Measurements from ENCODE around the gene ANKRD33B.
A peak's percentile ranks its signal among the peaks of the same experiment; 100 is the strongest.
"Not testable (repeated sequence)": the region's sequence is repeated elsewhere in the genome, so short reads cannot be mapped to it uniquely, and the experiment has no call there.

ANKRD33B gene

DNA sequence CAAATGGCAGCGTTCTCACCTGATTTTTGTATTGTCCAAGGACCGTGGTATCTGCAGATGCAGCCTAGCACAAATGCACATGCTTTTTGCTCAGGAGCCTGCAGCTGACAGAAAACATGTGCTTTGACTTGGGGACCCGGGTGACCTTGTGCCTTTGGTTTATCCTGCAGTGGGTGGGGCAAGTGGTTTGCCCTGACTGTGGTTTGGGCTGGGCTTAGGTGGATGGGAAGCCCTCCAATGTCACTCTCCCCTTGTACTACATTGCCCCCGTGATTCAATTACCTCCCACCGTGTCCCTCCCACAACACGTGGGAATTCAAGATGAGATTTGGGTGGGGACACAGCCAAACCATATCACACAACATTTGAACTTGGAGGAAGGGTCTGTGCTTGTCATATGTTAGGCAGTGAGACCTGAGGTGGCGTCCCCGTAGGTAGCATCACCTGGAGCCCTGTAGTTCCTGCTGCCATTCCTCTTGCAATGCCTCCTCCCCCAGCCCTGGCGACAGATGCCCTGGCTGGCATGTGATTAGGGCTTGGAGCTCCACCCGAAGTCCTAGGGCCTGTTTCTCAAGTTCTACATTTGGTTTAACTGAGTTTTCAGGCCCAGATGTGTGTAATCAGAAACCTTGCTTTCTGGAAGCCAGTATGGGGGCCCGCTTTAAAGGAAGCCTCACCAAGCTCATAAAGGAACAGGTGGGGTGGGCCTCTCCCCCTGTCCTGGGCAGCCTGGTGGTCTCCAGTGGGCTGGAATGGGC is 2.1 kb downstream of the ANKRD33B start:
- Histone ChIP-seq H3K27me3 (ENCODE audit: control insufficient read depth, insufficient read depth, low read length) (peaks cover 15% of the 10 kb centered on the region), H3K27ac (ENCODE audit: low read depth, low read length) (no peak overlapping the region), H3K4me1 (ENCODE audit: control insufficient read depth, insufficient read depth, low read length) (peaks cover 2% of the 10 kb centered on the region), H3K4me3 (ENCODE audit: low read length) (peak overlapping the region; percentile 69), H3K36me3 (ENCODE audit: control insufficient read depth, insufficient read depth, low read length) (no peaks in the 10 kb centered on the region), H3K9ac (ENCODE audit: low read length) (no peak overlapping the region)

DNA sequence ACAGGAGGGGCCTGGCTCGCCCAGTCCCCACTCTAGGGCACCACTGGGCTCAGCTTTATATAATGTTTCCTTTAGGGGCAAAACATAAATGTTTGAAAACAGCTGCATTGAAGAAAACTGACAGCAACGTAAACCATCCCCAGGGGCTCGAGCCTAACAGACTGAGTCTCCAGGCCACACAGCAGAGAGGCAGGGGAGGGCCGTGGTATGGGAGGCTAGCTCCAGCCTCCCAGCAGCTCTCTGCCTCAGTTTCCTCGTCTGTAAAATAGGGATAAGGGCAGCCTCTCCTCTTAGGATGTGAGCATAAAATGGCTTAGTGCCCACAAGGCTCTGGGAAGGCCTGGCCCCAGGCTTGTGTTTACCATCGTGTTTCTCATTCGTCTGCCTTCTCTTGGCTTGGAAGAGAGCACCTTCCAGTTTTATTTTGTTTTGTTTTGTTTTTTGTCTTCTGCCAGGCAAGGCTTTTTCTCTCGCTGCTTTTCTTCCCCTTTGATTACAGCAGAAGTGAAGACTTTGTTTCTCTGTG is 2.7 kb downstream of the ANKRD33B start:
- no peak overlapping the region for H3K9ac ChIP-seq (ENCODE audit: low read length)
- no peaks in the 10 kb centered on the region for H3K36me3 ChIP-seq (ENCODE audit: control insufficient read depth, insufficient read depth, low read length)
- no peak overlapping the region for H3K4me3 ChIP-seq (ENCODE audit: low read length)
- peaks cover 2% of the 10 kb centered on the region for H3K4me1 ChIP-seq (ENCODE audit: control insufficient read depth, insufficient read depth, low read length)
- no peak overlapping the region for H3K27ac ChIP-seq (ENCODE audit: low read depth, low read length)
- H3K27me3 ChIP-seq (ENCODE audit: control insufficient read depth, insufficient read depth, low read length): peaks cover 15% of the 10 kb centered on the region

DNA sequence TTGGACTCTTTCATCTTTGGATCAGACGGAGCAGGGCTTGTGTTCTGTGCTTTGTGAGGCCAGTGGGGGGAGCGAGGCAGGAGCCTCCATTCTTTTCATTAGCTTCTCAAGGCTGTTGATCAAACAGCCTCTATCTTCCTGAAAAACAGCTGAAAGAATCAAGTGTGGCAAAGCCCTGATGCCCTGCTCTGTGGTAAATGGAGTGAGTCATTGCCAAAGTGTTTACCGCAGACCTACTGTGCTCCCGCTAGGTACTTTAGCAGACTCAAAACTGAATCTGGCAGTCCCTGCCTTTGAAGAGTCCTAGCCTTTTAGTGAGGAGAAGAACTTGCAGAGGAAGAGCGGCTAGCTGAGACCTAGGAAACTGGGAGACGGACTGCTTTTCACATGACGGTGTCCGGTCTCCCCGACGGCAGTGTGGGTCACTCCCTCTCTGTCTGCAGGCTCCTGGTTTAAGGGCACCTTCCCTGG is 3.3 kb downstream of the ANKRD33B start:
- peaks cover 15% of the 10 kb centered on the region for H3K27me3 ChIP-seq (ENCODE audit: control insufficient read depth, insufficient read depth, low read length)
- H3K4me3 ChIP-seq (ENCODE audit: low read length): no peak overlapping the region
- peaks cover 2% of the 10 kb centered on the region for H3K4me1 ChIP-seq (ENCODE audit: control insufficient read depth, insufficient read depth, low read length)

DNA sequence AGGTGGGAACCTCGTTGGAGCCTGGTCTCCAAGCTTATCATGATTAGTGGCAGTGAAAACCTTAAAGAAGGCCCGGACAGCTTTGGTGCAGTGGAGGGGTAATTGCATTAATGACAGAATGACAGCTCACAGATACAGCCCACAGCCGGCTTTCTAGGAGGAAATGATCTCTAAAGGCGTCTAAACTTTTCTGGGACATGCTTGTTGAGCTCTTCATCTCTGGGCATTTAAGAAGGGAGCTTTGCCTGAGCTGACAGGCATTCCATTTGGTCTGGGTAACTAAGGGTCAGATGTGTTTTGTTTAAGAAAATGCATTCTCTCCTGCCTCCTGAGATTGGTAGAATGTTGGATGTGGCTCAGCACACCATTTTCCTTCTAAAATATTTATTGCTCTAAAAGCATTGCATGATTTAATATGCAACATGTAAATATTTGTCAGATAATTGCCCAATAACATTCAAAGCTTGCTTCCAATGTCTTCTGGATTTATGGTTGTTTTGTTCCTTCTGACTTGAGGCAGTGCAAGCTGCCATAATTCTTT is 4.0 kb downstream of the ANKRD33B start:
- H3K4me3 ChIP-seq (ENCODE audit: low read length): no peak overlapping the region

More for the DNA sequence above, 3.3 kb downstream of the ANKRD33B start:
- Histone ChIP-seq H3K36me3 (ENCODE audit: control insufficient read depth, insufficient read depth, low read length) (no peaks in the 10 kb centered on the region), H3K9ac (ENCODE audit: low read length) (no peak overlapping the region), H3K27ac (ENCODE audit: low read depth, low read length) (no peak overlapping the region)

DNA sequence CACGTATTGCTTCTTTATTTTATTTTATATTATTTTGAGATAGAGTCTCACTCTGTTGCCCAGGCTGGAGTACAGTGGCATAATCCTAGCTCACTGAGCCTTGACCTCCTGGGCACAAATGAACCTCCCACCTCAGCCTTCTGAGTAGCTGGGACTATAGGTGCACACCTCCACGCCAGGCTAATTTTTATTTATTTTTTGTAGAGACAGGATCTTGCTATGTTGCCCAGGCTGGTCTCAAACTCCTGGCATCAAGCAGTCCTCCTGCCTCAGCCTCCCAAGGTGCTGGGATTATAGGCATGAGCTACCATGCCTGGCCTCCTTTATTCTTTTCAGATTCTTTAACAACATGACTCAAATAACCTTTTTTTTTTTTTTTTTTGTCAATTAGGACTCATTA is 6.7 kb downstream of the ANKRD33B start:
- H3K36me3 ChIP-seq (ENCODE audit: control insufficient read depth, insufficient read depth, low read length); H3K27me3 ChIP-seq (ENCODE audit: control insufficient read depth, insufficient read depth, low read length); H3K27ac ChIP-seq (ENCODE audit: low read depth, low read length); H3K4me1 ChIP-seq (ENCODE audit: control insufficient read depth, insufficient read depth, low read length); H3K9ac ChIP-seq (ENCODE audit: low read length); H3K4me3 ChIP-seq (ENCODE audit: low read length): not testable (repeated sequence)

More for the DNA sequence above, 4.0 kb downstream of the ANKRD33B start:
- Histone ChIP-seq H3K27me3 (ENCODE audit: control insufficient read depth, insufficient read depth, low read length) (peaks cover 12% of the 10 kb centered on the region), H3K27ac (ENCODE audit: low read depth, low read length) (no peak overlapping the region), H3K9ac (ENCODE audit: low read length) (no peak overlapping the region), H3K36me3 (ENCODE audit: control insufficient read depth, insufficient read depth, low read length) (no peaks in the 10 kb centered on the region), H3K4me1 (ENCODE audit: control insufficient read depth, insufficient read depth, low read length) (peaks cover 2% of the 10 kb centered on the region)

DNA sequence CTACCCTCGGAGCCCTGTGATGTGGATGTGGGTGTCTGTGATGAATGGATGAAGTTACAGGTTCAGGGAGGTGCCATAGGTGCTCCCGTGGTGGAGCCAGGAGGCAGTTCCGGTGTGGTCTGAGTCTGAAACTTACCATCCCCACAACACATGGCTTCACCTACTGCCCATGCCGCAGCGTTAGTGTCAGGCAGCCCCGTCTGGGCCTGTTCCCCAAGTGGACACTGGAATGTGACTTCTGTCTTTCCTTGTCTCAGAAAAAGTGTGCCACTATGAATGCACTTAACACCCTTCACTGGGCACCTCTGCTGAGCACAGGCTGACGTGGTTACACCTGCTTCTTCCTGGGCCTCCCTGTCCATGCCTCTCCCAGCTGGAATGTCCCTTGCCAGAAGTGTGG is 8.6 kb downstream of the ANKRD33B start:
- H3K36me3 ChIP-seq (ENCODE audit: control insufficient read depth, insufficient read depth, low read length): no peaks in the 10 kb centered on the region
- H3K4me3 ChIP-seq (ENCODE audit: low read length): no peak overlapping the region
- H3K27ac ChIP-seq (ENCODE audit: low read depth, low read length): no peak overlapping the region
- no peaks in the 10 kb centered on the region for H3K27me3 ChIP-seq (ENCODE audit: control insufficient read depth, insufficient read depth, low read length)
- H3K9ac ChIP-seq (ENCODE audit: low read length): no peak overlapping the region
- H3K4me1 ChIP-seq (ENCODE audit: control insufficient read depth, insufficient read depth, low read length): peaks cover 2% of the 10 kb centered on the region

DNA sequence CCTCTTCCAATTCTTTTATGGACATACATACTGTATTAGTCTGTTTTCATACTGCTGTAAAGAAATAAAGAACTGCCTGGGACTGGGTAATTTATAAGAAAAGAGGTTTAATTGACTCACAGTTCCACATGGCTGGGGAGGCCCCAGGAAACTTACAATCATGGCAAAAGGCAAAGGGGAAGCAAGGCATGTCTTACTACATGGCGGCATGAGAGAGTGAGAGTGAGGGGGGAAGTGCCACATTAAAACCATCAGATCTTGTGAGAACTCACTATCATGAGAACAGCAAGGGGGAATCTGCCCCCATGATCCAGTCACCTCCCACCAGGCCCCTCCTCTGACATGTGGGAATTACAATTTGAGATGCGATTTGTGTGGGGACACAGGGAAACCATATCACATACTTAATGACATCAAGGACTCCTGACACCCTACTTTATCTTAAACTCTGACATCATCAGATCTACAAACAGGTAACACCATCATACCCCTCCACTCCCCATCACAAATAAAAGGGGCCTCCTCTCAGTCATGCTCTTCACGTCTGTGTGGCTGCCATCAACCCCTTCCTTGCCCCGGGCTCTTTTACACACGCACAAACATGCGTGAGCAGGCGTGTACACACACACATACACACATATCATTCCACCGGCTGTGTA is 9.7 kb downstream of the ANKRD33B start:
- H3K36me3 ChIP-seq (ENCODE audit: control insufficient read depth, insufficient read depth, low read length): no peaks in the 10 kb centered on the region
- H3K27ac ChIP-seq (ENCODE audit: low read depth, low read length): no peak overlapping the region
- no peak overlapping the region for H3K4me3 ChIP-seq (ENCODE audit: low read length)
- H3K27me3 ChIP-seq (ENCODE audit: control insufficient read depth, insufficient read depth, low read length): no peaks in the 10 kb centered on the region
- H3K9ac ChIP-seq (ENCODE audit: low read length): no peak overlapping the region
- no peaks in the 10 kb centered on the region for H3K4me1 ChIP-seq (ENCODE audit: control insufficient read depth, insufficient read depth, low read length)

DNA sequence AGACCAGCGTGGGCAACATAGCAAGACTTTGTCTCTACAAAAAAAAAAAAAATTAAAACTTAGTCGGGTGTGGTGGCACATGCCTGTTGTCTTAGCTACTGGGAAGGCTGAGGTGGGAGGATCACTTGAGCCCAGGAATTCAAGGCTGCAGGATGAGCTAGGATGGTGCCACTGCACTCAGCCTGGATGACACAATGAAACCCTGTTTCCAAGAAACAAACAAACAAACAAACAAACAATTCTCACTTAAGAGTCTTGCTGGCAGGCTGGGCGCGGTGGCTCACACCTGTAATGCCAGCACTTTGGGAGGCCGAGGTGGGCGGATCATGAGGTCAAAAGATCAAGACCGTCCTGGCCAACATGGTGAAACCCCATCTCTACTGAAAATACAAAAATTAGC is 11.0 kb downstream of the ANKRD33B start:
- H3K4me1 ChIP-seq (ENCODE audit: control insufficient read depth, insufficient read depth, low read length); H3K4me3 ChIP-seq (ENCODE audit: low read length): not testable (repeated sequence)

DNA sequence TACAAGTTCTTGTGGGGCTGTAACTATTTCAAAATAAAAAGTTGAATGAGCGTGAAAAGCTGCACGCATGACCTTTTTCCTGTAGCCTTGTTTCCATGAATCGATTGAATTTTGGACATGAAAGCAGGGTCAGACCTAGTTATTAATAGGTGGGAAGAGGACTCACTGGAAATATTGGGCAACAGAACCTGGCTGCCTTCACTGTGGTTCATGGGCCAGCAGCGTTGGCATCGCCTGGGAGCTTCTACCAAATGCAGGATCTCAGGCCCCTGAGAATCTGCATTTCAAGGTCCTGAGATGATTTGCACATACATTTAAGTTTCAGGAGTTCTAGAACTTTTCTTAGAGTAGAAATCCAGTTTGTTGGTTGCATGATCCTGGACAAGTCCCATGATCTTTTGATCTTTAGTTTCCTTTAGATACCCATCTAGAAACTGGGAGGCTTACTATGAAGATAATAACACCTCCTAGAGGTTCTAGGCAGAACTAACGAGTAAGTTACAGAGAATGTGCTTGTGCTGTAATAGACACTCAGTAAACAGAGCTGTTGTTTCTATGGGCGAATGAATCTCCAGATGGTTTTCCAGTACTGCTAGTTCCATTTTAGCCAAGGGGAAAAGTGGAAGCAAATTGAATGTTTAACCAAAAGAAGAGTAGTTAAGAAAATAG is 12.4 kb downstream of the ANKRD33B start:
- Histone ChIP-seq H3K36me3 (ENCODE audit: control insufficient read depth, insufficient read depth, low read length) (no peaks in the 10 kb centered on the region), H3K9ac (ENCODE audit: low read length) (no peak overlapping the region), H3K27ac (ENCODE audit: low read depth, low read length) (no peak overlapping the region), H3K27me3 (ENCODE audit: control insufficient read depth, insufficient read depth, low read length) (no peaks in the 10 kb centered on the region), H3K4me1 (ENCODE audit: control insufficient read depth, insufficient read depth, low read length) (no peaks in the 10 kb centered on the region), H3K4me3 (ENCODE audit: low read length) (no peak overlapping the region)

More for the DNA sequence above, 11.0 kb downstream of the ANKRD33B start:
- not testable (repeated sequence) for H3K36me3 ChIP-seq (ENCODE audit: control insufficient read depth, insufficient read depth, low read length); H3K27ac ChIP-seq (ENCODE audit: low read depth, low read length); H3K9ac ChIP-seq (ENCODE audit: low read length); H3K27me3 ChIP-seq (ENCODE audit: control insufficient read depth, insufficient read depth, low read length)

DNA sequence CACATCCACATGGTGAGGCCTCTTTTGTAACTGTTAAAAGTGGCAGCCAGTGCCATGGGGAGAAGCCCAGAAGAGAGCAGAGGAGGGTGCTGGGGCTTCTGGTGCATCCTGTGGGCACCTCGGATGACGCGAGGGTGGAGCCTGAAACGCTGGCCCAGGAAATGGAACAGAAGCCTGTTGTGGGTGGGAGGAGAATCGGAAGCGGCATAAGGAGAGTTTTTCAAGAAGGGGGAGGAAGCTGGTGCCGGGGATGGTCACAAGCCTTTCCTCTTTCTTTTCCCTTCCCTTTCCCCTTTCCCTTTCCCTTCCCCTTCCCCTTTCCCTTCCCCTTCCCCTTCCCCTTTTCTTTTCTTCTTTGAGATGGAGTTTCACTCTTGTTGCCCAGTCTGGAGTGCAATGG is 12.9 kb downstream of the ANKRD33B start:
- no peak overlapping the region for H3K27ac ChIP-seq (ENCODE audit: low read depth, low read length)

DNA sequence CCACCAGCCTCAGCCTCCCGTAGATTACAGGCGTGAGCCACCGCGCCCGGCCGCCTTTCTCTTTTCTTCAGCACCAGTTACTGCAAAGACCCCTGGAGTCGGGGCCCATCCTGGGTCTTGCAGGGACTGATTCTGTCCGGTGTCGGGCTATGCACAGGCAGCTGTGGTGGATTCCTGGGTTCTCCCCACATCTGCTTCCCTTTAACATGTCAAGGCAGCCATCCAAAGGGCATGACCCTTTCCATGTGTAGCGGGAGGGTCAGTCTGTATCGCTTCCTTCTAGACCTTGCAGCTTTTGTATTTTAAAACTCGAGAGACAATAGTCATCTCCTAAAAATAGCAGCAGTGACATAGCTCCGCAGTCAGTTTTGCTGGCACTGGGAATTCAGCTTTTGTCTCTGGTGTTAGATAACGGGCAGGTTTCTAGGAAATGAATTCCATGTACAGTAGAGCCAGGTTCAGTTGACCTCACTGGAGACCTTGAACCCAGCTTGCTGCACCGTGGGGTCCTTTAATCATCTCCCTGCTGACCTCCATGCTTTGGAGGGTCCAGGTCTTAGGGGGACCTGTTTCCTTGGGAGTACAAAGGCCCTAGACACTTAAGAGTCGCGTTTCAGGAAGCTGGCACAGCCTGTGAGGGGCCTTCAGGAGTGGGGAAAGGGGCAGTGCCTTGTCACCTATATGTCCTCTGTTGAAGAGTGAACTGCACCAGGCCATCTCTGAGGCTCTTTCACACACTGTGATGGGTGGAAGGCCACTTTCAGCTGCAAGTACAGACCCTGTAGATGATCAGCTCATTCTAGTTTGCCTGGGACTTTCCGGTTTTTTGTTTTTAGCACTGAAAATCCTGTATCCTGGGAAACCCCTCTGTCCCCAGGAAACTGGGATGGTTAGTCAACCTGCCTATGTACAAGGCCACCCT is 13.8 kb downstream of the ANKRD33B start:
- H3K27ac ChIP-seq (ENCODE audit: low read depth, low read length): no peak overlapping the region

More for the DNA sequence above, 12.9 kb downstream of the ANKRD33B start:
- H3K36me3 ChIP-seq (ENCODE audit: control insufficient read depth, insufficient read depth, low read length): no peaks in the 10 kb centered on the region
- no peaks in the 10 kb centered on the region for H3K4me1 ChIP-seq (ENCODE audit: control insufficient read depth, insufficient read depth, low read length)
- H3K4me3 ChIP-seq (ENCODE audit: low read length): no peak overlapping the region
- no peaks in the 10 kb centered on the region for H3K27me3 ChIP-seq (ENCODE audit: control insufficient read depth, insufficient read depth, low read length)
- H3K9ac ChIP-seq (ENCODE audit: low read length): no peak overlapping the region

More for the DNA sequence above, 13.8 kb downstream of the ANKRD33B start:
- H3K4me3 ChIP-seq (ENCODE audit: low read length): no peak overlapping the region
- H3K4me1 ChIP-seq (ENCODE audit: control insufficient read depth, insufficient read depth, low read length): no peaks in the 10 kb centered on the region
- no peaks in the 10 kb centered on the region for H3K36me3 ChIP-seq (ENCODE audit: control insufficient read depth, insufficient read depth, low read length)
- H3K9ac ChIP-seq (ENCODE audit: low read length): no peak overlapping the region
- H3K27me3 ChIP-seq (ENCODE audit: control insufficient read depth, insufficient read depth, low read length): no peaks in the 10 kb centered on the region

All from rectal smooth muscle tissue (tissue), 1 donor.